Adrenal gland (tissue), 12 donors: ENCODE measurements around the gene RNASEH1. TPM values are rescaled to one million over a fixed set of nuclear protein-coding genes. Genes with fewer than 3 reads are reported as not detected.

Experiments
- DNase-seq, 7 donors: peaks; one replicate each; pipeline ENCODE4 v3.0.0-alpha.2; 2019 to 2020
- H3K27ac ChIP-seq, 5 donors: fragments of 200-600 bp; sonication (generic) in 4 of 5; 1 replicate in 3 of 5; 2 replicates in 2 of 5; pipeline versions ENCODE4 v1.5.1 to v1.8.0; 2016 to 2020; ENCODE audit warnings: mild to moderate bottlenecking in 1 of 5
- H3K27me3 ChIP-seq: fragments of 200-600 bp; 2 replicates; pipeline ENCODE4 v1.8.0; 2021
- H3K36me3 ChIP-seq, 2 donors: fragments of 200-600 bp; replicated peaks in 1 of 2; 1 replicate in 1 of 2; 2 replicates in 1 of 2; pipeline versions ENCODE4 v1.5.1 to v1.8.0; 2018 to 2022
- H3K4me1 ChIP-seq, 2 donors: fragments of 200-600 bp; replicated peaks in 1 of 2; 1 replicate in 1 of 2; 2 replicates in 1 of 2; pipeline versions ENCODE4 v1.5.1 to v1.8.0; 2018 to 2021
- H3K4me3 ChIP-seq, 4 donors: fragments of 200-600 bp; sonication (generic) in 3 of 4; one replicate each; pipeline ENCODE4 v1.5.1; 2016 to 2018
- H3K9me3 ChIP-seq, 3 donors: fragments of 200-600 bp; sonication (generic) in 1 of 3; replicated peaks in 1 of 3; 1 replicate in 2 of 3; 2 replicates in 1 of 3; pipeline versions ENCODE4 v1.5.1 to v1.8.0; 2016 to 2021
- POLR2A ChIP-seq, 2 donors: fragments of 450-650 bp; IDR thresholded peaks; one replicate each; pipeline ENCODE4 v1.6.1; 2017; ENCODE audit warnings: antibody characterized with exemption in 2 of 2, mild to moderate bottlenecking in 2 of 2, moderate library complexity in 1 of 2
- WGBS, 4 donors: extraction: QIAGEN DNeasy Blood & Tissue Kit in 2 of 4; methylation state at CpG; one replicate each; pipeline versions ENCODE4 v1.1.5 to v1.1.7; 2013 to 2017; 5-methylcytosine and 5-hydroxymethylcytosine counted together
- intact Hi-C, 2 donors: fragments of 100-400 bp; cut with DNase I; formaldehyde crosslinking; loops; one replicate each; pipeline versions ENCODE4 v1.14.1 to v1.15.0; 2022 to 2023
- polyA plus RNA-seq, 3 donors: library from polyadenylated mRNA; stranded (reverse); fragments of 200-250 nt in 2 of 3; fragments of 350-450 nt in 1 of 3; fragmentation: Illumina TruSeq in 1 of 3; extraction: RNeasy Lipid Tissue Mini Kit (QIAGEN cat#74804) in 1 of 3; gene quantifications; one replicate each; pipeline ENCODE4 v1.2.3, GENCODE V29; 2013 to 2014
- total RNA-seq, 9 donors: library from RNA; depleted of rRNA in 4 of 9; stranded (reverse); fragments of >200 nt in 4 of 9; fragments of 120-200 nt in 1 of 9; fragmentation: NEBNext Ultra II Directional in 1 of 9; extraction: Animal tissue kit (Norgen Biotek cat#: 25700) in 1 of 9; gene quantifications; one replicate each; pipeline versions ENCODE4 v1.1.0 to v1.2.4, GENCODE V29; 2013 to 2023
- TF ChIP-seq, protein P1 (sequence below), 6 experiments: fragments of 450-650 bp in 4 of 6; fragments of 200-600 bp in 2 of 6; sonication (generic) in 1 of 6; IDR thresholded peaks; 1 replicate in 5 of 6; 2 replicates in 1 of 6; pipeline versions ENCODE4 v1.5.1 to v1.8.0; 2016 to 2021; ENCODE audit warnings: antibody characterized with exemption in 6 of 6, mild to moderate bottlenecking in 2 of 6, moderate library complexity in 1 of 6
- donor health status: healthy with polysubstance abuse.
- donor health status: Bipolar disorder and iron deficiency.
- donor health status: DM: yes; HTN: yes; CAD: no.
- donor health status: DM: no; HTN: no; CAD: no.
- donor health status: DM: no; HTN: no; CAD: no.
- donor health status: DM: yes; HTN: yes; CAD: no.

RNASEH1 gene
- total and polyA plus RNA-seq, 12 donors = 4.5 to 27.6 (median 17.5) TPM

DNA sequence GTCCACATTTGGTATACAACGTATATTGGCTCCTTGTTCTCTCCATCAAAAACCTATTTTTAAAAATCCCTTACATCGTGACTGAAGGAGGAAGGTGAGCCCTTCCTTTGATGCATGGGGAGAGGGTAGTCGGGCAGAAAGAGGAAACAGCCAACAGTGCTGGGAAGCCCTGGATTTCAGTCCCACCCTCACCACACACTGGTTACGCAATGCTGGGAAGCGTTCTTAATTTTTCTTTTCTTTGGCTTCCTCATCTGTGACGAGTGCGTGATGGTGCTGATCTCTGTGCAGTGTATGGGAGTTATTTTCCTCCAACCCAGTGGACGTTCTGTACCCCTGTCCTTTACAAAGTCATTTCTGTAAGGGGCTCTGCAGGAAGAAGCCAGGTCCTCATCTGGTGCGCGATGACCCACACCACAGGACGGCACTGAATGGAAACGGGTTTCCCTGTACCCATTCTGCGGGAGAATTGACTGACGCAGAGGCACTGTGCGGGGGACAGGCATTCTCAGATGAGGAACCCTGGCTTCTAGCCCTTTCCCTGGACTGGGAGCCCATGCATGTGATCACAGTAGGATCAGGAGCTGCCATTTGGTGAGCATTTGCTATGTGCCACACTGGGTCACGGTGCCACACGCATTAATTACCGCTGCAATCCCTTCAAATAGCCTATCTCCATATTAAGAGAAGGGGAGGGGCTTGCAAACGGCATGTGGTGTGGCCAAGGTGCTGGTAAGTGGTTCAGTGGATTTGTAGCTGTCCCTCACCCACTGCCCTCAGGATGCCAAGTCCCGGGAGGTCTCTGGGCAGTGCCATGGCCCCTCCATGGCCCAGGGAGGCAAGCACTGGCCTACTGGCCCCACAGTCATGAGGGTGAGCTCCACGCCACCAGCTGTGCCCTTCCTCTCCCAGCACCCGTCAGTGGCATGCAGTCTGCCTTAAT lies 41.0 kb upstream of the RNASEH1 start:
- intact Hi-C loops = no loop called here
- H3K36me3 ChIP-seq = no peaks in the 10 kb centered on the region
- no peak for TF ChIP-seq POLR2A (IDR thresholded peaks at IDR 0.05)
- TF ChIP-seq, protein P1, sequence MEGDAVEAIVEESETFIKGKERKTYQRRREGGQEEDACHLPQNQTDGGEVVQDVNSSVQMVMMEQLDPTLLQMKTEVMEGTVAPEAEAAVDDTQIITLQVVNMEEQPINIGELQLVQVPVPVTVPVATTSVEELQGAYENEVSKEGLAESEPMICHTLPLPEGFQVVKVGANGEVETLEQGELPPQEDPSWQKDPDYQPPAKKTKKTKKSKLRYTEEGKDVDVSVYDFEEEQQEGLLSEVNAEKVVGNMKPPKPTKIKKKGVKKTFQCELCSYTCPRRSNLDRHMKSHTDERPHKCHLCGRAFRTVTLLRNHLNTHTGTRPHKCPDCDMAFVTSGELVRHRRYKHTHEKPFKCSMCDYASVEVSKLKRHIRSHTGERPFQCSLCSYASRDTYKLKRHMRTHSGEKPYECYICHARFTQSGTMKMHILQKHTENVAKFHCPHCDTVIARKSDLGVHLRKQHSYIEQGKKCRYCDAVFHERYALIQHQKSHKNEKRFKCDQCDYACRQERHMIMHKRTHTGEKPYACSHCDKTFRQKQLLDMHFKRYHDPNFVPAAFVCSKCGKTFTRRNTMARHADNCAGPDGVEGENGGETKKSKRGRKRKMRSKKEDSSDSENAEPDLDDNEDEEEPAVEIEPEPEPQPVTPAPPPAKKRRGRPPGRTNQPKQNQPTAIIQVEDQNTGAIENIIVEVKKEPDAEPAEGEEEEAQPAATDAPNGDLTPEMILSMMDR (IDR thresholded peaks at IDR 0.05) = no peak
- DNase-seq = peak in 2 of 7 donors; percentile 20 to 48
- H3K4me3 ChIP-seq = no peak overlapping the region
- H3K27ac ChIP-seq = peak overlapping the region in 1 of 5 donors; percentile 45
- peaks cover 0 to 6% of the 10 kb centered on the region in 2 donors for H3K4me1 ChIP-seq
- no peaks in the 10 kb centered on the region for H3K9me3 ChIP-seq
- 68 to 86% (median 84%) methylated on average over 14 to 22 of the region's 22 CpGs for WGBS, 4 donors
- no peaks in the 10 kb centered on the region for H3K27me3 ChIP-seq

DNA sequence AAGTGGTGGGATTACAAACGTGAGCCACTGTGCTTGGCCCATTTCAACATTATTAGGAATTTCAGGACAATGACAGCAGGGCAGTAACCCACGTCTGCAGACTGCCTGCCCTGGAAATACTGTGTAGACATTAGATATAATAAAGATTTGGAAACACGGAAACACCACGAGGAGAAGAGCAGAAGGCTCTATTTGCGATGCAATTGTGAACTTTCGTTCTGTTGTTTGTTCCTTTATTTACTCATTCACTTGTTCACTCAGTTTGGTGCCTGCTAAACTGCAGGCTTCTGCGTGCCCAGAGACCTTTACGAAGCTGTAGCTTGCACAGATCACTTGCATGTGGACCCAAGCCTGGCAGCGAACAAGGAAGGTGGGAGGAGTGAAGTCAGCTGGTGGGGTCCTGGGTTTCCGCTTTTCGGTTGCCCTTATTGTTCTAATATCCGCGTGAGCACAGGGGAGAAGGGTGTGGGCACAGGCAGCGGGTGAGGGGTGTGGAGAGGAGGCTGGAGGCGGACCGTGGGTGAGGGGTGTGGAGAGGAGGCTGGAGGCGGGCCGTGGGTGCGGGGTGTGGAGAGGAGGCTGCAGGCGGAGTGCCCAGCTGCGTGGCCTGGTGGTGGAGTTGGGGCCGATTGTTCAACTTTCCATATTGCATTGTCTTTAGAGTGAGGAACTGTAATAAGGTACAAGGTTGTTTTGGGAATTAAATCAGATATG lies 40.2 kb upstream of the RNASEH1 start:
- peak in 1 of 7 donors; percentile 13 for DNase-seq
- H3K27ac ChIP-seq = no peak overlapping the region
- WGBS, 4 donors = 79 to 86% (median 85%) methylated on average over 22 of the region's 22 CpGs
- intact Hi-C loops = no loop called here
- no peaks in the 10 kb centered on the region for H3K27me3 ChIP-seq
- H3K9me3 ChIP-seq = no peaks in the 10 kb centered on the region
- no peaks in the 10 kb centered on the region for H3K36me3 ChIP-seq
- H3K4me1 ChIP-seq = peaks cover 0 to 6% of the 10 kb centered on the region in 2 donors
- no peak overlapping the region for H3K4me3 ChIP-seq
- TF ChIP-seq, protein P1 (IDR thresholded peaks at IDR 0.05) = no peak
- no peak for TF ChIP-seq POLR2A (IDR thresholded peaks at IDR 0.05)

- Histone ChIP-seq H3K36me3 (no peaks in the 10 kb centered on the region), H3K4me1 (peaks cover 0 to 6% of the 10 kb centered on the region in 2 donors), H3K27me3 (no peaks in the 10 kb centered on the region), H3K4me3 (no peak overlapping the region), H3K9me3 (no peaks in the 10 kb centered on the region), H3K27ac (no peak overlapping the region)
- no peak for DNase-seq
- no peak for TF ChIP-seq POLR2A (IDR thresholded peaks at IDR 0.05)
- TF ChIP-seq, protein P1 (IDR thresholded peaks at IDR 0.05) = no peak
- 60 to 88% (median 82%) methylated on average over 6 of the region's 6 CpGs for WGBS, 4 donors
- intact Hi-C loops = no loop called here
Measured at GRCh38 chr2:3597567-3597966, 39.4 kb upstream of the RNASEH1 start.

DNA sequence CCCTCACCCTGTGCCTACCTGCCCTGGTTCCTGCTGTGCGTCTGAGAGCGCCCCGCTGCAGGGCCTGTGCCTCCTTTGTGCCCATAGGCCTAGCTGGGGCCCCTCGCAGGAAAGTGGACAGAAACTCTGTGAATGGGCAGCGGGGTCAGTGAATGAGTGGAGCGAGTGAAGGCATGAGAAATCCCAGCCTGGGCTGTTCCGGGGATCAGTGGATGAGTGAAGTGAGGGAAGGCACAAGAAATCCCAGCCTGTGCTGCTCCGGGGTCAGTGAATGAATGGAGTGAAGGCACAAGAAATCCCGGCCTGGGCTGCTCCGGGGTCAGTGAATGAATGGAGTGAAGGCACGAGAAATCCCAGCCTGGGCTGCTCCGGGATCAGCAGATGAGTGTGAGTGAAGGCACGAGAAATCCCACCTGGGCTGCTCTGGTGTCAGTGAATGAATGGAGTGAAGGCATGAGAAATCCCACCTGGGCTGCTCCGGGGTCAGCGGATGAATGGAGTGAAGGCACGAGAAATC lies 38.8 kb upstream of the RNASEH1 start:
- Histone ChIP-seq H3K4me3 (no peak overlapping the region), H3K9me3 (no peaks in the 10 kb centered on the region), H3K27ac (peak overlapping the region in 1 of 5 donors; percentile 29), H3K36me3 (no peaks in the 10 kb centered on the region), H3K4me1 (peaks cover 0 to 6% of the 10 kb centered on the region in 2 donors), H3K27me3 (no peaks in the 10 kb centered on the region)
- intact Hi-C loops = no loop called here
- TF ChIP-seq, protein P1 (IDR thresholded peaks at IDR 0.05) = no peak
- no peak for TF ChIP-seq POLR2A (IDR thresholded peaks at IDR 0.05)
- DNase-seq = peak in 2 of 7 donors; percentile 16 to 39
- 75 to 90% (median 85%) methylated on average over 12 to 16 of the region's 16 CpGs for WGBS, 4 donors
